ENCODE results near the gene LYL1. TPM values are rescaled to one million over a fixed set of nuclear protein-coding genes. Genes with fewer than 3 reads are reported as not detected.

Gene LYL1
- total and polyA plus RNA-seq, 9 of the 15 experiments (the other 6 are each of a cell fraction or from before 2014, with no cell fraction given): 1.3 to 266 (median 34.0) TPM

DNA sequence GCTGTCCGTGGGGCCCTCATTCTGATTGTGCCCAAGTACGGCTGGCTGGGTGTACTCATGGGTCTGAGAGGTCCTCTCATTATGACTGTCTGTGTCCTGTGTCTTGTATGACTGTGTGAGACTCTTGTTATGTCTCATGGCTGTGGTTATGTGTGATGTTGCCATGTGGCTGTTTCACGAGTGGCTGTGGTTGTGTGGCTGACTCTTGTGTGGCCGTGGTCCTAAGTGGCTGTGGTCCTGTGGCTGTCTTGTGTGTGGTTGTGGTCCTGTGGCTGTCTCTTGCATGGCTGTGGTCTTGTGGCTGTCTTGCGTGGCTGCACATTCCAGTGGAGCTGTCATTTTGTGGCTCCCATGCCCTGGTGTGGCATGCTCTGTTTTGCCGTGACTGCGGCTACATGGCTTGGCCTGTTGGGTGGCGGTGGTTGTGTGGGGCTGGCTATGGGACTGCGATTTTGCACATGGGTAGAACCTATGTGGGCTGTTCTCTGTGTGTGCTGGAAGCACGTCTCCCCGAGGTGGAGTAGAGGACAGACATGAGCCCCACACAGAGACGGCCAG lies 2.5 kb downstream of the LYL1 start (continued):
- TF ChIP-seq, protein P1, sequence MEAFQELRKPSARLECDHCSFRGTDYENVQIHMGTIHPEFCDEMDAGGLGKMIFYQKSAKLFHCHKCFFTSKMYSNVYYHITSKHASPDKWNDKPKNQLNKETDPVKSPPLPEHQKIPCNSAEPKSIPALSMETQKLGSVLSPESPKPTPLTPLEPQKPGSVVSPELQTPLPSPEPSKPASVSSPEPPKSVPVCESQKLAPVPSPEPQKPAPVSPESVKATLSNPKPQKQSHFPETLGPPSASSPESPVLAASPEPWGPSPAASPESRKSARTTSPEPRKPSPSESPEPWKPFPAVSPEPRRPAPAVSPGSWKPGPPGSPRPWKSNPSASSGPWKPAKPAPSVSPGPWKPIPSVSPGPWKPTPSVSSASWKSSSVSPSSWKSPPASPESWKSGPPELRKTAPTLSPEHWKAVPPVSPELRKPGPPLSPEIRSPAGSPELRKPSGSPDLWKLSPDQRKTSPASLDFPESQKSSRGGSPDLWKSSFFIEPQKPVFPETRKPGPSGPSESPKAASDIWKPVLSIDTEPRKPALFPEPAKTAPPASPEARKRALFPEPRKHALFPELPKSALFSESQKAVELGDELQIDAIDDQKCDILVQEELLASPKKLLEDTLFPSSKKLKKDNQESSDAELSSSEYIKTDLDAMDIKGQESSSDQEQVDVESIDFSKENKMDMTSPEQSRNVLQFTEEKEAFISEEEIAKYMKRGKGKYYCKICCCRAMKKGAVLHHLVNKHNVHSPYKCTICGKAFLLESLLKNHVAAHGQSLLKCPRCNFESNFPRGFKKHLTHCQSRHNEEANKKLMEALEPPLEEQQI (IDR thresholded peaks at IDR 0.05): no peak
- TF ChIP-seq PHTF2 (CRISPR knock-in tag; IDR thresholded peaks at IDR 0.05) (no peak), RBM25 (IDR thresholded peaks at IDR 0.05; ENCODE audit: low read depth, low read length, severe bottlenecking) (no peak), TAF7 (tag; IDR thresholded peaks at IDR 0.05) (no peak), SIN3B (IDR thresholded peaks at IDR 0.05; ENCODE audit: low read depth) (no peak), FOXJ3 (CRISPR knock-in tag; IDR thresholded peaks at IDR 0.05) (no peak), KDM2B (CRISPR knock-in tag; IDR thresholded peaks at IDR 0.05) (no peak), TOE1 (IDR thresholded peaks at IDR 0.05; ENCODE audit: borderline replicate concordance) (0 out of 2 replicates have a peak, but pooled peaks have one; percentile 19), TOE1 (CRISPR knock-in tag; IDR thresholded peaks at IDR 0.05; ENCODE audit: borderline replicate concordance, low read depth) (no peak), MAFF (IDR thresholded peaks at IDR 0.05; ENCODE audit: low read length) (no peak), SIRT6 (IDR thresholded peaks at IDR 0.05; ENCODE audit: low read depth, low read length) (no peak), FOXJ2 (tag; IDR thresholded peaks at IDR 0.05) (no peak), ZNF146 (CRISPR knock-in tag; IDR thresholded peaks at IDR 0.05; ENCODE audit: unreplicated experiment) (no peak), ESRRA (IDR thresholded peaks at IDR 0.05; ENCODE audit: borderline replicate concordance, low read depth) (peak; percentile 65; the same call in 1 of the 2 replicates), SRSF9 (IDR thresholded peaks at IDR 0.05; ENCODE audit: borderline replicate concordance, low read depth, low read length) (no peak), XRCC5 (IDR thresholded peaks at IDR 0.05; ENCODE audit: low read depth, low read length) (no peak)
- TF ChIP-seq, protein P2, sequence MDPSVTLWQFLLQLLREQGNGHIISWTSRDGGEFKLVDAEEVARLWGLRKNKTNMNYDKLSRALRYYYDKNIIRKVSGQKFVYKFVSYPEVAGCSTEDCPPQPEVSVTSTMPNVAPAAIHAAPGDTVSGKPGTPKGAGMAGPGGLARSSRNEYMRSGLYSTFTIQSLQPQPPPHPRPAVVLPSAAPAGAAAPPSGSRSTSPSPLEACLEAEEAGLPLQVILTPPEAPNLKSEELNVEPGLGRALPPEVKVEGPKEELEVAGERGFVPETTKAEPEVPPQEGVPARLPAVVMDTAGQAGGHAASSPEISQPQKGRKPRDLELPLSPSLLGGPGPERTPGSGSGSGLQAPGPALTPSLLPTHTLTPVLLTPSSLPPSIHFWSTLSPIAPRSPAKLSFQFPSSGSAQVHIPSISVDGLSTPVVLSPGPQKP (CRISPR knock-in tag; IDR thresholded peaks at IDR 0.05): no peak
- TF ChIP-seq, protein P3, sequence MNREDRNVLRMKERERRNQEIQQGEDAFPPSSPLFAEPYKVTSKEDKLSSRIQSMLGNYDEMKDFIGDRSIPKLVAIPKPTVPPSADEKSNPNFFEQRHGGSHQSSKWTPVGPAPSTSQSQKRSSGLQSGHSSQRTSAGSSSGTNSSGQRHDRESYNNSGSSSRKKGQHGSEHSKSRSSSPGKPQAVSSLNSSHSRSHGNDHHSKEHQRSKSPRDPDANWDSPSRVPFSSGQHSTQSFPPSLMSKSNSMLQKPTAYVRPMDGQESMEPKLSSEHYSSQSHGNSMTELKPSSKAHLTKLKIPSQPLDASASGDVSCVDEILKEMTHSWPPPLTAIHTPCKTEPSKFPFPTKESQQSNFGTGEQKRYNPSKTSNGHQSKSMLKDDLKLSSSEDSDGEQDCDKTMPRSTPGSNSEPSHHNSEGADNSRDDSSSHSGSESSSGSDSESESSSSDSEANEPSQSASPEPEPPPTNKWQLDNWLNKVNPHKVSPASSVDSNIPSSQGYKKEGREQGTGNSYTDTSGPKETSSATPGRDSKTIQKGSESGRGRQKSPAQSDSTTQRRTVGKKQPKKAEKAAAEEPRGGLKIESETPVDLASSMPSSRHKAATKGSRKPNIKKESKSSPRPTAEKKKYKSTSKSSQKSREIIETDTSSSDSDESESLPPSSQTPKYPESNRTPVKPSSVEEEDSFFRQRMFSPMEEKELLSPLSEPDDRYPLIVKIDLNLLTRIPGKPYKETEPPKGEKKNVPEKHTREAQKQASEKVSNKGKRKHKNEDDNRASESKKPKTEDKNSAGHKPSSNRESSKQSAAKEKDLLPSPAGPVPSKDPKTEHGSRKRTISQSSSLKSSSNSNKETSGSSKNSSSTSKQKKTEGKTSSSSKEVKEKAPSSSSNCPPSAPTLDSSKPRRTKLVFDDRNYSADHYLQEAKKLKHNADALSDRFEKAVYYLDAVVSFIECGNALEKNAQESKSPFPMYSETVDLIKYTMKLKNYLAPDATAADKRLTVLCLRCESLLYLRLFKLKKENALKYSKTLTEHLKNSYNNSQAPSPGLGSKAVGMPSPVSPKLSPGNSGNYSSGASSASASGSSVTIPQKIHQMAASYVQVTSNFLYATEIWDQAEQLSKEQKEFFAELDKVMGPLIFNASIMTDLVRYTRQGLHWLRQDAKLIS (CRISPR knock-in tag; IDR thresholded peaks at IDR 0.05): peak; percentile 64; the same call in 1 of the 2 replicates
- TF ChIP-seq, protein P4, sequence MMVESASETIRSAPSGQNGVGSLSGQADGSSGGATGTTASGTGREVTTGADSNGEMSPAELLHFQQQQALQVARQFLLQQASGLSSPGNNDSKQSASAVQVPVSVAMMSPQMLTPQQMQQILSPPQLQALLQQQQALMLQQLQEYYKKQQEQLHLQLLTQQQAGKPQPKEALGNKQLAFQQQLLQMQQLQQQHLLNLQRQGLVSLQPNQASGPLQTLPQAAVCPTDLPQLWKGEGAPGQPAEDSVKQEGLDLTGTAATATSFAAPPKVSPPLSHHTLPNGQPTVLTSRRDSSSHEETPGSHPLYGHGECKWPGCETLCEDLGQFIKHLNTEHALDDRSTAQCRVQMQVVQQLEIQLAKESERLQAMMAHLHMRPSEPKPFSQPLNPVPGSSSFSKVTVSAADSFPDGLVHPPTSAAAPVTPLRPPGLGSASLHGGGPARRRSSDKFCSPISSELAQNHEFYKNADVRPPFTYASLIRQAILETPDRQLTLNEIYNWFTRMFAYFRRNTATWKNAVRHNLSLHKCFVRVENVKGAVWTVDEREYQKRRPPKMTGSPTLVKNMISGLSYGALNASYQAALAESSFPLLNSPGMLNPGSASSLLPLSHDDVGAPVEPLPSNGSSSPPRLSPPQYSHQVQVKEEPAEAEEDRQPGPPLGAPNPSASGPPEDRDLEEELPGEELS (CRISPR knock-in tag; IDR thresholded peaks at IDR 0.05; ENCODE audit: borderline replicate concordance): no peak

Measured in K562 (cell line).